K562 (cell line): ENCODE measurements around the gene TMEM131L.

ENCODE experiments used
- ATF1 ChIP-seq, 2 experiments: fragments of 450-650 bp in 1 of 2; IDR thresholded peaks; 2 replicates each; pipeline ENCODE4 v1.6.1; 2016; ENCODE audit warnings: missing compliant biosample characterization in 1 of 2, missing genetic modification characterization in 1 of 2
- CEBPB ChIP-seq: fragments of 450-650 bp; IDR thresholded peaks from 2 replicates; pipeline ENCODE4 v1.6.1; 2016; ENCODE audit warnings: missing genetic modification characterization, missing compliant biosample characterization
- HDAC6 ChIP-seq: IDR thresholded peaks from 2 replicates; pipeline ENCODE4 v1.6.1; 2012; ENCODE audit warnings: low read depth, mild to moderate bottlenecking, control low read depth, inconsistent platforms, low read length, moderate library complexity
- HES1 ChIP-seq: fragments of 450-650 bp; IDR thresholded peaks from 2 replicates; pipeline ENCODE4 v1.6.1; 2016; ENCODE audit warnings: low read depth, mild to moderate bottlenecking, moderate library complexity
- HMGXB4 ChIP-seq: sonication (generic); formaldehyde crosslinking; IDR thresholded peaks from 2 replicates; pipeline ENCODE4 v1.8.1; 2023; ENCODE audit warnings: mild to moderate bottlenecking, missing genetic modification reagents
- HNRNPL ChIP-seq: fragments of 200-400 bp; formaldehyde crosslinking; IDR thresholded peaks from 2 replicates; pipeline ENCODE4 v1.6.1; 2017; ENCODE audit warnings: low read depth, mild to moderate bottlenecking, low read length
- MEF2D ChIP-seq: conservative IDR thresholded peaks from 2 replicates; pipeline ENCODE4 v1.6.1; 2016; ENCODE audit warnings: low read depth, missing genetic modification characterization, missing compliant biosample characterization
- MYNN ChIP-seq, 2 experiments: sonication (generic); formaldehyde crosslinking in 1 of 2; IDR thresholded peaks; 2 replicates each; pipeline versions ENCODE4 v1.5.0 to v1.6.1; 2016 to 2020; ENCODE audit warnings: antibody characterized with exemption in 1 of 2, missing genetic modification reagents in 1 of 2
- SMAD4 ChIP-seq: fragments of 250-450 bp; sonication (Bioruptor Pico); conservative IDR thresholded peaks from 2 replicates; pipeline ENCODE4 v1.8.0; 2021; ENCODE audit warnings: inconsistent platforms, mild to moderate bottlenecking, moderate library complexity
- SMARCE1 ChIP-seq: fragments of 450-650 bp; IDR thresholded peaks from 2 replicates; pipeline ENCODE4 v1.7.1; 2016; ENCODE audit warnings: mild to moderate bottlenecking

- TF ChIP-seq HNRNPL = no peak
- no peak for TF ChIP-seq ATF1 (CRISPR knock-in tag; IDR thresholded peaks at IDR 0.05)
- TF ChIP-seq ATF1 (tag; IDR thresholded peaks at IDR 0.05) = no peak
- TF ChIP-seq HDAC6 = no peak
- peak; percentile 38; the same call in 1 of the 2 replicates for TF ChIP-seq SMAD4
- no peak for TF ChIP-seq HES1
- TF ChIP-seq HMGXB4 (CRISPR knock-in tag) = no peak
- TF ChIP-seq SMARCE1 = peak; percentile 88
- TF ChIP-seq MEF2D = no peak
- 0 out of 2 replicates have a peak, but pooled peaks have one; percentile 49 for TF ChIP-seq MYNN (IDR thresholded peaks at IDR 0.05)
- TF ChIP-seq MYNN (CRISPR knock-in tag; IDR thresholded peaks at IDR 0.05) = no peak
- TF ChIP-seq CEBPB (tag) = no peak
Measured at GRCh38 chr4:153464068-153464467, 2.1 kb upstream of the TMEM131L start.
